Urinary bladder (tissue), 4 donors: ENCODE measurements around the gene DDX17. TPM values are rescaled to one million over a fixed set of nuclear protein-coding genes. Genes with fewer than 3 reads are reported as not detected.

Experiments used
- DNase-seq: peaks from one replicate; pipeline ENCODE4 v3.0.0-alpha.2; 2015; ENCODE audit errors: extremely low spot score
- H3K27ac ChIP-seq: one replicate; pipeline ENCODE4 v1.5.1; 2013; ENCODE audit warnings: low read depth, mild to moderate bottlenecking, moderate library complexity
- H3K36me3 ChIP-seq: one replicate; pipeline ENCODE4 v1.6.1; 2013; ENCODE audit warnings: mild to moderate bottlenecking, moderate library complexity; ENCODE audit not compliant: insufficient read depth
- H3K4me1 ChIP-seq: one replicate; pipeline ENCODE4 v1.6.1; 2013; ENCODE audit warnings: mild to moderate bottlenecking, moderate library complexity; ENCODE audit not compliant: insufficient read depth
- H3K4me3 ChIP-seq: one replicate; pipeline ENCODE4 v1.5.1; 2013; ENCODE audit warnings: low read depth, low read length
- WGBS: extraction: QIAGEN DNeasy Blood & Tissue Kit; methylation state at CpG from one replicate; pipeline ENCODE4 v1.1.7; 2013; 5-methylcytosine and 5-hydroxymethylcytosine counted together
- polyA plus RNA-seq: library from polyadenylated mRNA; stranded (reverse); fragments of 200-250 nt; gene quantifications from one replicate; pipeline ENCODE4 v1.2.3, GENCODE V29; 2013
- total RNA-seq: library from RNA; depleted of rRNA; stranded (reverse); fragments of >200 nt; gene quantifications from one replicate; pipeline ENCODE4 v1.2.3, GENCODE V29; 2014
- donor health status: healthy with polysubstance abuse.
- donor health status: healthy.

The DDX17 gene
- total RNA-seq (653 TPM), polyA plus RNA-seq (221 TPM)

GRCh38 chr22:38506118-38506962, at the start of gene DDX17:
Gene DDX17 (minus strand): TSS chr22:38506311.
- Histone ChIP-seq H3K36me3 (peaks cover 3% of the 10 kb centered on the region), H3K4me3 (peak within 1 kb of the TSS; percentile 79), H3K27ac (peak within 1 kb of the TSS; percentile 100), H3K4me1 (no peaks in the 10 kb centered on the region)
- WGBS, result under 1% methylated on average over 83 of the region's 83 CpGs
- DNase-seq, result peak; percentile 98

DNA sequence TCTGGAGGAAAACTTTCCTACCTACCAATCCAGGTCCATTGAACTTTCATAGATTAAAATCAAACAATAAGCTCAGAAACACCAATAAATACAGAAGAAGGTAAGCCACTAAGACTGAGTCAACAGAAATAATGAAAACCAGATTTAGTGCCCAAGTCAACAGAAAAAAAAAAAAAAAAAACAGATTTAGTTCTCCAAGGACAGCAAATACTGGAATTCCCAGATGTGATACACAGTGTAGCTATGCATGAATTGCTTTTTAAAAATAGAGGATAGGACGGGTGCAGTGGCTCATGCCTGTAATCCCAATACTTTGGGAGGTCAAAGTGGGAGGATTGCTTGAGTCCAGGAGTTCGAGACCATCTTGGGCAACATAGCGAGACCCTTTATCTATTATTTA, 48.2 kb upstream of the DDX17 start:
- 91% methylated on average over 3 of the region's 3 CpGs for WGBS
- Histone ChIP-seq H3K27ac (no peak overlapping the region), H3K4me1 (no peaks in the 10 kb centered on the region)

GRCh38 chr22:38549101-38549894, 43.2 kb upstream of the DDX17 start:
- no peak for DNase-seq
- H3K27ac ChIP-seq, result peak overlapping the region; percentile 10
- no peak overlapping the region for H3K4me3 ChIP-seq
- no peaks in the 10 kb centered on the region for H3K4me1 ChIP-seq
- 85% methylated on average over 7 of the region's 7 CpGs for WGBS
- no peaks in the 10 kb centered on the region for H3K36me3 ChIP-seq

More for the DNA sequence above, 48.2 kb upstream of the DDX17 start:
- H3K36me3 ChIP-seq, result no peaks in the 10 kb centered on the region
- DNase-seq, result no peak
- H3K4me3 ChIP-seq, result no peak overlapping the region

- Histone ChIP-seq H3K36me3 (no peaks in the 10 kb centered on the region), H3K27ac (no peak overlapping the region), H3K4me3 (no peak overlapping the region), H3K4me1 (no peaks in the 10 kb centered on the region)
- no peak for DNase-seq
- WGBS, result 68% methylated on average over 2 of the region's 2 CpGs
Observed at GRCh38 chr22:38540701-38541100, 34.6 kb upstream of the DDX17 start.

GRCh38 chr22:38531251-38531938, 25.3 kb upstream of the DDX17 start:
- no peak overlapping the region for H3K27ac ChIP-seq

DNA sequence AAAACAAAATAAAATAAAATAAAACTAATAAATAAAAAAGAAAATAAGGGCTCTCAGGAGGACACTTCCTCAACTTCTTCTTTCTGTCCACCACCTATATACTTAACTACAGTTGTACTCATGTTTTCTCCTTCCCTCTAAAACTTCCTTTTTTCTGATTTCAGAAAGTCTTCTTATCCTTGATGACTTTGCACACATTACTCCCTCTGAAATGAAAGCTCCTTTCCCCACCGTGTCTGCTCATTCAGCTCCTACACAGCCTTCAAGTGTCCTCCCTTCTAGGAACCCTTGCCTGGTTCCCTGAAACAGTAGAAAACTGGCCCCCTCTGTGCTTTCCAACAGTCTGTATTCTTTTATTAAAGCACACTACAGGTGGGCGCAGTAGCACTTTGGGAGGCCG, 18.3 kb upstream of the DDX17 start:
- no peak for DNase-seq
- WGBS, result 87% methylated on average over 3 of the region's 3 CpGs
- Histone ChIP-seq H3K27ac (no peak overlapping the region), H3K4me3 (no peak overlapping the region), H3K36me3 (peaks cover 3% of the 10 kb centered on the region), H3K4me1 (no peaks in the 10 kb centered on the region)

More at GRCh38 chr22:38531251-38531938, 25.3 kb upstream of the DDX17 start:
- 89% methylated on average over 4 of the region's 4 CpGs for WGBS
- Histone ChIP-seq H3K4me1 (no peaks in the 10 kb centered on the region), H3K4me3 (no peak overlapping the region), H3K36me3 (no peaks in the 10 kb centered on the region)
- no peak for DNase-seq

- DNase-seq, result no peak
- H3K27ac ChIP-seq, result no peak overlapping the region
- H3K36me3 ChIP-seq, result peaks cover 3% of the 10 kb centered on the region
- H3K4me3 ChIP-seq, result no peak overlapping the region
- WGBS, result 96% methylated on average over 5 of the region's 5 CpGs
- H3K4me1 ChIP-seq, result no peaks in the 10 kb centered on the region
Observed at GRCh38 chr22:38523479-38523878, 17.4 kb upstream of the DDX17 start.

DNA sequence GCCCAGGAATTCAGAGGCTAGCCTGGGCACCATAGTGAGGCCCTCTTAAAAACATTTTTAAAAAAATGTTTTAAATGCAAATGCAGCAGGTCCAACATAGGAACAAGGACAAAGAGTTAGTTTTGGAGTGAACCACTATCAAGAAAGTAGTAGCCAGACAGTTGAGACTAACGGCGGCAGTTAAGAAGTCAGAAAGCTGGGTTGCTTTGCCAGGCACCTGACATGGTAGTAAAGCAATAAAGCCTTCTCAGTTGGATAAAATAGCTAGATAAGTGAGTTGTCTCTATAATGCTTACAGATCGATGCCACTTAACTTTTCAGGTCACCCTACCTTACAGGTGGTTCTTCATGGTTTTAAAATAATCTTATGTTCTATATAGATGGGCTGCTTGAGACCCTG, 16.9 kb upstream of the DDX17 start:
- 86% methylated on average over 3 of the region's 3 CpGs for WGBS
- Histone ChIP-seq H3K36me3 (peaks cover 3% of the 10 kb centered on the region), H3K27ac (no peak overlapping the region), H3K4me1 (no peaks in the 10 kb centered on the region), H3K4me3 (no peak overlapping the region)
- DNase-seq, result no peak

GRCh38 chr22:38519453-38520250, 13.5 kb upstream of the DDX17 start:
- 95% methylated on average over 2 of the region's 2 CpGs for WGBS
- Histone ChIP-seq H3K4me3 (no peak overlapping the region), H3K27ac (no peak overlapping the region), H3K4me1 (no peaks in the 10 kb centered on the region), H3K36me3 (peaks cover 3% of the 10 kb centered on the region)
- no peak for DNase-seq

GRCh38 chr22:38518620-38519019, 12.5 kb upstream of the DDX17 start:
- DNase-seq, result no peak
- Histone ChIP-seq H3K27ac (no peak overlapping the region), H3K4me3 (no peak overlapping the region), H3K36me3 (peaks cover 3% of the 10 kb centered on the region), H3K4me1 (no peaks in the 10 kb centered on the region)
- WGBS, result 94% methylated on average over 4 of the region's 4 CpGs

GRCh38 chr22:38513063-38513462, 7.0 kb upstream of the DDX17 start:
- no peaks in the 10 kb centered on the region for H3K4me1 ChIP-seq
- no peak overlapping the region for H3K27ac ChIP-seq
- DNase-seq, result no peak
- H3K36me3 ChIP-seq, result no peaks in the 10 kb centered on the region
- 96% methylated on average over 1 of the region's 1 CpG for WGBS
- H3K4me3 ChIP-seq, result no peak overlapping the region

- Histone ChIP-seq H3K4me1 (no peaks in the 10 kb centered on the region), H3K36me3 (no peaks in the 10 kb centered on the region), H3K27ac (no peak overlapping the region), H3K4me3 (no peak overlapping the region)
- no peak for DNase-seq
- 85% methylated on average over 5 of the region's 5 CpGs for WGBS
Observed at GRCh38 chr22:38510416-38510970, 4.4 kb upstream of the DDX17 start.
